HG02943 (cell line): ENCODE data around the gene BMF.
A peak's percentile ranks its signal among the peaks of the same experiment; 100 is the strongest.

Source experiments
- ATAC-seq: cut with Tn5 transposase; IDR thresholded peaks from one replicate; pipeline ENCODE4 v1.9.1; 2021; ENCODE audit warnings: mild to moderate bottlenecking, low read depth, moderate library complexity; ENCODE audit not compliant: unreplicated experiment

BMF gene

DNA sequence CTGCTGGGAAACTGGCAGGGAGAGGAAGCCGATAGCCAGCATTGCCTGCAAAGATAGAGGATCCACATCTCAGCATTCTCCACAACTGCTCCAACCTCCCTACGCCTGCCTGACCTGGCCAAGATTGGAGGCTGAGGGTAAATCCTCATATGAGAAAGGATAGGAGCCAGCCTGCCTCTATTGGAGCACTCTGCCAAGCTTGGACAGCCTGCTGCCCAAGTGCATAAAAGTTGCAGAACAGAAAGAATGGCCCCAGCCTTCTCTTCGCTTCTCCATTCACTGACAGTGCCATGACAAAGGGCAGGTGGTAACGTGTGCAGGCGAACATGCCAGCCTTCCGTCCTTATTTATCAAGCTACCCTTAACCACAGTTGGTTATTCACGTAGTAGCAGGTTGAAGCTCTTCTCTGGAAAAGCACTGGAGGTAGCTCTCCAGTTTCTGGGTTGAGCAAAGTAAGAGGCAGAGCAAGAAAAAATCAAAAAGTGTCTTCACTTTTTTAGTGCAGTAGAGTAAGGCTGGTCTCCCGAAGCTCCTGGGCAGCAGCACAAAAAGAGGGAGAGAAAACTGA, 4.3 kb downstream of the BMF start:
- no peak for ATAC-seq

DNA sequence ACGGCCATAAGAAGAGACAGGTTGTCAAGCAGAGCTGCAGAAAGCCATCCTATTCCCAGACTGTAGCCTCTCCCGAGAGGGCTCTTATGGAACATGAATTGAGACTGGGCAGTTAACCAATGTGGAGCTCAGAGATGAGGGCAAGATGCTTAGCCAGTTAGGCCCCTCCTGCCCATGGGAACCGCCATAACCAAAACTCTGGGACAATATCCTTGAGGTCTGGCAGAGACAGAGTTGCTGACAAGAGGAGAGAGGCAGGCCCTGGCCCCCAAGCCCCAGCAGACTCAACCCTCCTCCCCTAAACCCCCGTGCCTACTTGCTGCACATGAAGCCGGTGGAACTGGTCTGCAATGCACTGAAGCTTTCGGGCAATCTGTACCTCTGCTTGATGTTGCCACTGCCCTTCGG, 4.8 kb downstream of the BMF start:
- ATAC-seq: no peak

DNA sequence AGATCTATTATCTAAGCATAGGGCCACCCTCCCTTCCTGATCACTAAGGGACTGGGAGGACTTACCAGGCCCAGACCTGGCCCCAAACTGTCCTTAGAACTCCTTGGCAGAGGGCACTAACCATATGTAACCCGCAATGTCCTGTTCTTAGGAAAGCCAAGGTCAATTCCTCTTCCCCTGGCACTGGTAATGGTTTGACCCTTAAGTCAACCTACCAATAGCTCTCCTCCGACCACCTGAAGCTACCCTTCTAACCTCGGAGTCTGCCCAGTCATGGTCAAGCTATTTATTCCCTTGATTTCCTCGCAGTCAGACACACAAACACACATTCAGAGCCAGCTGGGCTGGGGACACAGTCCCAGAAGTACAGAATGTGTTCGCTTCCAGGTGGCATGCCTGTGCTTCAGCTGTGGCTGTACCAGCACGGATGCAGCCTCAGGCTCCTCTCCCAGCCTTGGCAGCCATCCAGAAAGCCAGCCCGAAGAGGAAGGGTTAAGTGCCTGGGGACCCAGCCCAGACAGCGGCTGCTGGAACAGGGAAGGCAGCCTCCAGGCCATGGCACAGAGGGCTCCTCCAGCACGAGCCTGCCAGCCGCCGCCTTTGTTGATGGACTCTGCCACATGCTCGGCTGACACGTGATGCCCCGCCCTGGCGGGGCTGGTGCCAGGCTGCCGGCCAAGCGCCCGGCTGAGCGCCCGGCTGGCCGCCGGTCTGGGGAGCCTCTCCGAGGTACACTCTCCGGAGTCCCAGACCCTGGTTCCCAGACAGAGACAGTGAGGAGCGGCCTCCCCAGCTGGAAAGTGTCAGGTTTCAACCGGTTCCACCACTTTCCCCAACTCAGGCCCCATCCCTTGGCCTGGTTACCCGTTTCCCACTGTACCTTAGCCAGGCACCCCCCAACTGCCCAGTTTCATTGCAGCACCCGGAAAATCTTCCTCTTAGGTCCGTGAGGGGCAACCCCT, 5.5 kb downstream of the BMF start:
- ATAC-seq: no peak

DNA sequence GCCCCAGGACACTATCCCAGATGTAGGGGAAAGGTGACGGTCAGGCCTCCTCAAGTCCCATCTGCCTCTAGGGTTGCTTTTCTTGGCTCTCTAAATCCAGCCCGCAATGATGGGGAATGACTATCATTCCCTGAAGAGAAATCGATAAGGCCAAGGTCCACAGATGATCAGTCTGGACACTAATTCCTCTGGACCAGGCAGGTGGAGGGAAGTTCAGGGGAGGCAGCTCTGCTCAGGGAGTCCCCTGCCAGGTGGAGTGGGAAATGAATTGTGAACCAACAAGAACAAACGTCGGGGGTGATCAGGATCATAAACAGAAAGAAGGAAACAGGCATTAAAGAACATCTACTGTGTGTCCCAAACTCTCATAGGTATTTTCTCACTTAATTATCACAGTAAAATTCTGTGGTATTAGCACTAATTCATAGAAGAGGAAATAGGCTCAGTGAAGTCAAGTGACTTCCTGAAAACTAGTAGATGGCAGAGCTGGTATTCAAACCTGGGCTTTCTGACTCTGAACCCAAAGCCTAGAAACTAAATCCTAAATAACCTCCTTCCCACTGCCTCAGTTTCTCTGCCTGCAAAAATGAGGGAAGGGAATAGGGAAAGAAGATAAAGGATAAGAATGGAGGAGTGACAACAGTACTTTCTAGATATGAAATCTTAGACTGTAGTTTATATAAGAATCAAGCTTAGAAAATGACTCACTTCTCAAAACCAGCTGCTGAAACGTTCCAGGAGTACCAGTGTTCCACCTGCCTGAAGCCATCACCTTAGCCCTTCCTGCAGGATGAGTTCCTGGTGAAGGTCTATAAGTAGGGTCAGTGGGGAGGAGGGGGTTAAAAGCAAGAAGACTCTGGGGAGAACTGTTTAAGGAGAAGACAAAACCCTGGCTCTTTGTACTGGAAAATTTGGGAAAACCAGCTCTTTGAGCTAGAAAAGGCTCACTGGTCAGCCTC, 7.5 kb downstream of the BMF start:
- ATAC-seq: no peak

DNA sequence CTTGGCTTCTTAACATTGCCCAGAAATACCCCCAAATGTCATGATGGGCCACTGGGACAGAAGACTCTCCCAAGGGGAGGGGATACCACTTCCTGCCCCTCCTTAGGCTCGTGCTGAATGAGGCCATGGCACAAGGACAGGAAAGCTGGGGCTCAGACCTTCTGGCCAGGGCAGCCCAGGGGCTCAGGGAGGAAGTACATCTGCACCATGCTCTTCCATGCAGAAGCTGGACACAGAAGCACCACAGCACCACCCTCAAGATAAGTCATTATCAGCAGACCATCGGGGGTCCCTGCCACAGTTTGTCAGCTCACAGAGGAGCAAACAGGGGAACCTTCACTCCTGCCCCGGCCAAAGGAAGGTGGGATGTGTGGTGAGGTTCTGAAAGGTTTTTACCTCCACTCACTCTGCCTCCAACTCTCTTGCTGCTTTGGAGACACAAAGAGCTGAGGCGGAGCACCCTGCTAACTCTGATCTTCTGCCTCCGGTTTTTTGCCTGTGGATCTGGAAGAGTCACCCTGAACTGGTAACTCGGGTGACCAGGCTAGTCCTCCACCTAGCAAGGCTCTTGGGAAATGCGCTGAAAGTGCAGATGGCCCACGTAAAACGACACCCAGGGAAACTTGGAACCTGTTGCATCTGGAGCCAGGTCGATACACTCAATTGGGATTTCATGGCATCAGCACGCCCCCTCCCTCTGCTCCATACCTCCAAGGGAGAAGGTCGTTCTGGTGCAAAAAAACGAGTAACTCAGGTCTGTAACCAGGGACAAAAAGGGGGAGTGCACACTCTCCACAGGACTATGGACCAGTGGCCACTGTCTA, 8.3 kb downstream of the BMF start:
- ATAC-seq: no peak

DNA sequence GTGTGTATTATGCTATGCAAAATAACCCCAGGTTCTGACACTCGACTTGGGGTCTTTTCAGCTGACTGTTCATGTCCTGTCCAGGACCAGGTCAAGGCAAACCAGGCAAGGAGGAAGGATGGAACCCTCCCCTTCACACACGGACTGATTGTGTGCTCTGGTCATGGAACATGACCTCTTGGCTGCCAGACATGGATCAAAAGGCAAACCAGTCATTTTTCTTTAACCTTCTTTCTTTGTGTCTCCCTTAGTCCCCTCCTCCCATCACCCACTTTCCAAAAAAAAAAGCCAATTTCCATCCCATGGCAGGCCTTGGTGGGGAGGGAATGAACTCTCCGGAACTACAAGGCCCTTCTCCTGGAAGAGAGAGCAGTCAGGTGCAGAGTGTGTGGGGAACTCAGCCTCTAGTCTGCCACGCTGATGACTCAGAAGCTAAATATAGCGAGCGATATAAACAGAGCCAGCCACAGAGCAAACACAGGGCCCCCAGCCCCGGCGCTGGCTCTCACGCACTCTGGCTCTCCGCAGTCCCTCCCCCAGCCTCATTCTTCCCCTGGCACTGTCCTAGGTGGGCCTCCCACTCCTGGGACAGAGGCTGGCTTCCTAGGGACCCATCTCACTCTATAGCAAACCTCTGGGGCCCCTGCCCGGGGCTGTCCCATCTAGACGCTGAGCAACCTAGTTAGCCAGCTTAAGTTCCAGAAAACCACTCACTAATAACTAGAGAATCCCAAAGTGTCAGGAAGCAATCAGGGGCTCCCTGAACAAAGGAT, 10.0 kb downstream of the BMF start:
- peak; percentile 60 for ATAC-seq

DNA sequence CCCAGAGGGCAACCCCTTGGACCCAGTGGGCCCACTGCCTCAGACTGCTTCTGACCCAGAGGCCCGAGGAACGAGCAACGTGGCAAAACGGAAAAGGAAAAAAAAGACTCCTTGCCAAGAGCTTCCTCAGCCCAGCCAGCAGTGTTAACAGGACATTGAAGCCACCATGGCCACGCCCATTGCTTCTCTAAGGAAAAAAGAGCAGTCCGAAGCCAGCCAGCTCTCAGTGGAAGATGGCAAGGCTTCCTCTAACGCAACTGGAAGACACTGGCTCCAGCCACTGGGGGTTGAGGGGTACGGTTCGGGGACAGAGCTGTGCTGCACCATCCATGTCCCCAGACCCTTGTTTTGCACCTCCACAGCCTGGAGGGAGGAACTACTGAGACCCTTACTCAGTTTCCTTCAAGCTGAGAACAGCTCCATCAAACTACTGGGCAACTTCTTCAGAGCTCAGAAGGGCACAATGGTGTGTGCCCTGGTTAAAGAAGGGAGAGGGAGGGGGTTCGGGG, 10.7 kb downstream of the BMF start:
- no peak for ATAC-seq

DNA sequence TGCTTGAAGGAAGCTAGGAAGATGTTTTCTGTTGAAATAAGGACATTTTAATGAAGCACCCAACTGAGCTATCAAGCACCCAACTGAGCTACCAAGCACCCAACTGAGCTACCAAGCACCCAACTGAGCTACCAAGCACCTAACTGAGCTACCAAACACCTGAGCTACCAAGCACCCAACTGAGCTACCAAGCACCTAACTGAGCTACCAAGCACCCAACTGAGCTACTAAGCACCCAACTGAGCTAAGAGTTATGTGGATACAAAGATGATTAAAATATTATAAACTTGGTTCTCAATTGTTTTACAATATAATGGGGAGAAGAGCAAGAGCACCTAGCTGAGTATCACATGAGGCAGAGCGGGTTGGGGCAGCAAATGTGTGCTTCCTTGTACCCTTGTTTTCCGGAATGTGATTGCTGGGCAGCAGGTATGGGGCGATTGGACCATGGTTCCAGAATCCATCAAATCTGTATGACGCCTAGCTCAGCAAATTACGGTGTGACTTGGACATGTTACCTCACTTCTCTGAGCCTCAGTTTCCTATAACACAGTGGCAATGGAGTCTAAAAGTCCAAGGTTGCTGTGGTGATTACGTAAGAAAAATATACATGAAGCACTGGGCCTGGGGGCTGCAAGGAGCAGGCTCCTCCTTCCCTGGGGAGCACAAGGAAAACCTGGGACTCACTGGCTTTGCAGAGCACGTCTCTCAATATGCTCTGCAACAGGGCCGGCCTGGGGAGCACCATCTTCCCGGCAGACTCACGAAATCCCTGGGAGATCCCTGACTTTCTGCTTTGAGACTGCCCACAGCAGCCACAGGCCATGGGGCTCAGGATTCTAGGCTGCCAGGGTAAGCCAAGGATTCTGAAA, 11.3 kb downstream of the BMF start:
- ATAC-seq: no peak

DNA sequence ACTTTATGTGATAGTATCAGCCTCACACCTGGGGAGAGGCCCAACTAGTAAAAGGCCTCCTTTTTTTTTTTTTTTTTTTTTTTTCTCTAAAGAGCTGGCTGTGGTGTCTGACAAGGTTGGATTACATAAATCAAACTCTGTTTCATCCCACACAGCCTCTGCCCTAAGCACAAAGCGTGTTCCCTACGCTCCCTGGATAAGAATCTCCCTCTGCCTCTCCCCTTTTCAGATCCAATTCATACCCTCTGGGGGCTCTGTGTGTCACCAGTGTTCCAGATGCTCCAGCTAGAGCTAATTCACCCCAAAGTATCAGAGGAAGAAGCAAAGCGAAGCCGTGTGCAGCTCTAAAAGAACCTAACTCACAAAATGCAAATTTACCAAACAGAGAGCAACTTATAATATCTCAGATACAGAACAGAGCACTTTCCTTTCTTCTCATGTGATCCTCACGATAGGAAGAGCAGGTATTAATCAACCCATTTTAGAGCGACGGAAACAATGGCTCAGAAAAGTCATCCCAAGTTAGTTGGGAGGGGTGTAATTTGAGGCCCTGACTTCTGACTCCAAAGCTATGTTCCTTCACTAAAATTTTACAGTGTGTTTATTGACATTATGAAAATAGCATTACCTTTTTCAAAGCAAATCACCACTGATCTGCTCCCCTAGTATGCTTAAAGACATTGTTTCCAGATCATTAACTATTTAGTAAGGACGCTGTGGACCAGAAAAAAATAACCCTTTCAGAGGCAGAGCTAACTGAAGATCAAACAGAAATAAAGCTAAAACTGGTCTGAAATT, 12.4 kb downstream of the BMF start:
- no peak for ATAC-seq

DNA sequence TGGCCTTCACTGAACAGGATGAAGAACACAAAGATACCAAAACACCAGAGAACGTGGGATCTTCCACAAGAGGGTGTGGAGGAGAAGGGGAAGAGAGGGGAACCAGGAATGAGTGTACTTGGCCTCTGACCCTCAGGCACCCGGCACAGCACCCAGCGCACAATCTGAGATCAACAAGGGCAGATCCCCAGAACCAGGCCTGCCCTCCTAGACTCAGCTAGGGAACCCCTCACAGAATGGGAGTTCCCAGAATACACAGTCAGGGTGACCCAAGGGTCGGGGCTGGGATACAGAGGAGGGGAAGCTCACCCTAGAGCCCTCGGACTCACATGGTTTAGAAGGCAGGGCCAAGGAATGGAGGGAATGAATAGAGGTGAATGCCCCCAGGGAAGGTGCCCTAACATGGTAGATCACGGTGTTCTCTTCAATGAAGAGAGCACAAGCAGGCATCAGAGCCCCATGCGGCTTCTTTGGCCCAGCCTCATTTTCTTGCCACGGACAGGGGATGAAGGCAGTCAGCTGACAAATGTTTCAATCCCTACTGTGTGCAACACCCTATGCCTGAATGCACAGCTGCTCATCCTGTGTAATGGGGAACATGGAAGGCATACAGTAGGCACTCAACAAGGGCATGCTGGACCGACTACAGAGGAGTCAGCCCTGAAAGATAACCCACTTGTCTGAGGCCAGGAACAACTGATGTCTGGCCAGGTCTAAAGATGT, 13.1 kb downstream of the BMF start:
- no peak for ATAC-seq

DNA sequence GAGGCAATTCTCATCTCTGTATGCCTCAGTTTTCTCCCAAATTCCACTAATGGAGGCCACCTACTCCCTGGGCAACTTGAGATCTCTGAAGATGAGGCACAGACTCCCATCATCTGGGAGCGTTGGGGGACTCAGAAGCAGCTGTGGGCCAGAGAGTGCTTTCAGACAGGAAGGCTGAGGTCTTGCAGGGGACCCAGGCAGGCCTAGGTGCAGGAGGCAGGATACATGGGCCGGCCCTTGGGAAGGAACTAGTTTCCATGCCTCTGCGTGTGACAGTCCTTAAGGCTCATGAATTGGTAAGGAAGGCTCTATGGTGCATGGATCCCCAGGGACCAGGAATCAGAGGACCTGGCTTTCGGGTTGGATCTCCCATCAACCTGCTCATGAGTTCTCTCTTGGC, 14.5 kb downstream of the BMF start:
- ATAC-seq: no peak

DNA sequence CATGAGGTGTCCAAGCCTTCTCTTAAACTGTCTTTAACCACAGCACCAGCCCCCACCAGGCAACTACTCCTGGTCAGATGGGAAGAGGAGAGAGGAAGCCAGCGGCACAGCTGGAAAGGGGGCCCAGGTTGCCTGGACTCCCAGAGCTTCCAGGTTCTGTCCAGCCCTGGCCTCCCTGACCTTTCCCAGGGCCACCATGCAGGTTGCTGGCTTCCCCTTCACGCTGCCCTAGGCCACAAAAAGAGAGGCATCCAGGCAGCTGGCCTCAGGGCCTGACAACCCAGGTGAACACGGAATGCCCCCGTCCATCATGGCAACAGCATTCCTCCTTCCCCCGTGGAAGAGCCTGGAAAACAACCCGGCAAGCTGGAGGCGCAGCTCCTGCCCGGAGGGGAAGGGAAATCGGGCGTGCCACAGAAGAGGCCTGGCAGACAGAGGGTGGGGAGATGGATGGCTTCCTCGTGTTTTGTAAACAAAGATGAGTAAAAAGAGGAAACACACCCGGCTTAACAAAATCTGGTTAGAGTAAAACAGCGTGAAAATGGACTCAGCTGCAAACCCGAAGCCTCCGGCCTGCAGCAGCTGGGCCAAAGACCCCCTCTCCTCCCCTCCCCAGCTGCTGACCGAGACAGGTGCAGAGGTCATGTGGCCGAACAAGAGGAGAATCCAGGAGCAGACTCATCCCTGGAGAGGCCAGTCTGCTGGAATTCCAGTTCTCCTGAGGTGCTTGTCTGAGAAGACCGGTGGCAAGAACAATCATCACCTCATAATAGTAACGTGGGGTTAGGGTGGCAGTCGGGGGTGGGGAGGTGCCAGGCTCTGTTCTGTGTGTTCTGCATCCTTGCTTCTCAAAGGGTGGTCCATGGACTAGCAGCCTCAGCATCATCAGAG, 15.5 kb downstream of the BMF start:
- no peak for ATAC-seq

DNA sequence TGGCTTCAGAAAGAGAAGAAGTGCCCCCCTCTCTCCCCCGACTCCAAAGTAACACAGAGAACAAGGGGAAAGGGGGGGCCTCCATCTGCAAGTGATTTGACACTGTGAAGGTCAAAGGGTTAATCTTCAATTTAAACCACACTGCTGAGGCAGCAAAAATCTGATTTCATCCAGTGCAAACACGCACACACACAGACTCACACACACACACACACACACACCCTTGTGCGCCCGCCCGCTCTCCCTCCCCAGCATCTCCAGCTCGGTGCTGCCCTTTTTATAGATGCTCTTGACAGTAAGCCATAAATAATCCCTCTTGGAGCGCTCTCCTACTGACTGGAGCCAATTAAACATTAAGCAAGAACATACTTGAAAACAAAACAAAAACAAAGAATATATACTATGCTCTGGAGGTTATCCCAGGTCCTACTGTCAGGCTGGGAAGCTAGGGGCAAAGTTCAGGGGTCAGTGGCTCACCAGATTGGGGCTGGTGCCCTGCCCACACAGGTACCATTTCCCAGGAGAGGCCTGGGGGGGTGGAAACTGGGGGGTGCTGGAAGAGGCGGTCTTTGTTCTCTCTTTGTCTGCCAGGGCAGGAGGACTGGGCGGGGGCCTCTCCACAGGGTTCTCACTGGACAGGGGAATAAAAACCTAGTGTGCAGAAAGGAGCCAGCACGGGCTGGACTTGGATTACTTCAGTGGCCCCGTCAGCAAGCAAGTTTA, 16.3 kb downstream of the BMF start:
- ATAC-seq: no peak

DNA sequence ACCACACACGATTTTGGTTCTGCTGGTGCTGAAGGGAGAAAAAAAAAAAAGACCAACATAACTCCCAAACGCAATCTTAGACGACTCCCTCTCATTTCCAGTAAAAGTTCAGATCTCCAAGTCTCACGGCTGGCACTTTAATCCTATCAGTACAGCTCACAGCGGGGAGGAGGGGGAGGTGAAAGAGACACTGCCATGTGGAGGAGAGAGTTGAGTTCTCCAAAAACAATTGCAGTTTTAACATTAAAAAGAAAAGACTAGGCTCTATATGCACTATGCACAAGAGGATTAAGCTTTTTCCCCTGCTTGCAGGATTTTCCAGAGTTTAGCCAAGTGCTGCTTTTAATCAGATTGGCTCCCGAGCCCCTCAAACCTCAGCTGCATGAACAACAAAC, 16.8 kb downstream of the BMF start:
- no peak for ATAC-seq

DNA sequence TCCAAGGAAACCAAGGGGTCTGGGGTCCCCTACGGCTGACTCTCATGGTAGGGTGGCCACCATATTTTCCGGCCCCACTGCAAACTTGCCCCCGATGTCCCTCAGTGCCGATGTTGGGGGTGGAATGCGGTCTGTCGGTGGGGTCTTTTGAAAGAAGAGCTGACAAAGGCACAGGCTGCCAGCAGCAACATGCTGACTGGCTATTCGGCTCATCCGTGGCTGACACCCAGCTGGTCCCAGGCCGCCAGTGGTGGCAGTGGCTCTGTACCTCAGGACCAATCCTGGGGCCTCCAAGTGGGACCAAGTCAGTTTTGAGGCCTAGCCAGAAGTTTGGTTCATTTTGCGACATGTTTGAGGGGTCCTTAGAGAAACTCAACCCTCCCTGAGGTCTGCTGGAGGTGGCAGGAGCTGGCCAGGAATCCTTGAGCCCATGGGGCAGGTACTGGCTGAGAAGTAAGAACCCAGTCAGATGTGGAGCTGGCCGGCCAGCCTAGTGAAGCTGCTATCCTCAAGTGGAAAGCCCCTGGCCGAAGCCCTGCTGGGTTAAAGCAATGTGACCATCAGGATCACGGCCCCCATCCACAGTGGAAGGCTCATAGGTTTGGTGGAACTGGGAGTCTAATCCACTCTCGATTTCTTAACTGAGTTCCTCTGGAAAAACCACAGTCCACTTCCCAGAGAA, 17.8 kb downstream of the BMF start:
- no peak for ATAC-seq
